ENCODE results near the gene SOBP.

- TF ChIP-seq POLR2A (IDR thresholded peaks at IDR 0.05): no peak
- TF ChIP-seq CTCF (IDR thresholded peaks at IDR 0.05): no peak
Measured at GRCh38 chr6:107536180-107536961, 46.5 kb downstream of the SOBP start.

Measured in esophagus squamous epithelium (tissue), 4 donors.